ENCODE data around the gene PCGF3.

DNA sequence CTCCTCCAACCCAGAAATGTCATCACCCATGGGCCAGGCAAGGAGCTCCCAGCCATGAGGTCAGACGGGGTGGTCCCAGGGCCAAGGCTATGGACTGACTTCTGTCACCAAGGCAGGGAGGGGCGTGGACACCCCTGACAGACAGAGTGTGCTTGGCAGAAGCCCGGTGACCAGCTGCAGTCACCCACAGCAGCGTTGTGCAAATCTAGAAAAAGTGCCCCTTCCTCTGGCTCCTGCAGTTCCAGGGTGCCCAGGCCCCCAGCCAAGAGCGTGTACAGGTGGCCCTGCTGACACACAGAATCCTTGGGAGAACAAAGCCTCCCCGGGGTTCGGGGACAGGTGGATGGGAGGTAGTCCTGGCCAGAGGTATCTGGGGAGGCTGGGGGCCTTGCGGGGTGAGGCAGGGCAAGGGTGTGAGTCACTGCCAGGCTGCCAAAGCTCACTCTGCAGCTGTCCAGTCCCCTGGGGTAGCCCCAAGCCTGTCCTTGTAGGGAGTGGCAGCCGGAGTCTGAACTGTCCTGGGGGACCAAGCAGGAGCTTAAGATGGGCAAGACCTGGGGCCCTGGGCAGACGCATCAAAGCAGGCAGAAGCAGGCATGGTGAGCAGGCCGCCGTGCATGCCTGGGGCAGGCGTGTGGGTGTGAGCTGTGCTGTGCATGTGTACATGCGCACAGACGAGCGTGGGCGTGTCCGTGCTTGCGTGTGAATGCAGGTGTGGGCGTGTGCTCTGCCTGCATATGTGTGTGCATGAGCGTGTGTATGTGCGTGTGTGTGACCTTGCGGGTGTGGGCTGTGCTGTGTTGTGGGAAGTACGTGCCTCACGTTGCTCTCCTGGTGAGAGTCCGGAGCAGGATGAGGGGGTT lies 28.0 kb upstream of the PCGF3 start:
- no peak for TF ChIP-seq CTCF (IDR thresholded peaks at IDR 0.05)
- no peak for TF ChIP-seq POLR2A (IDR thresholded peaks at IDR 0.05)
